Measurements from ENCODE around the gene SYNDIG1.

DNA sequence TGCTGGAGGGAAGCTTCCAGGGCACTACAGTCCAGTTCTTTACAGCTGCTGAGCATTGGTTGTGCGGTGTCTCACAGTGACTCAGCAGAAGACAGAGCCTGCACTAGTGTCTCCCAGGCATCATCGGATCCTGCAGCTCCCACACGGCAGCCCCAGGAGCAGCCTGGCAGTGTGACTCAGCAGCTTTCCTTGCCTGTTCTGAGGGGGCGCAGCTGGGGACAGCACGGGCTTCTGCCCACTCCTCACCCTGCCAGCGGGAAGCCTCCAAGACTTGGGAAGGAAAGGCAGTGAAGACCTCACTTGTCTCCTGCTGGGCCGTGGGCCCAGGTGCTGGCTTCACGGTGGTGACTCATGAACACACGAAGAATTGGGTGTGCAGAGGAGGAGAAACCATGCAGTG, 165.4 kb downstream of the SYNDIG1 start:
- no peak for TF ChIP-seq BHLHE40 (IDR thresholded peaks at IDR 0.05; ENCODE audit: borderline replicate concordance)
- no peak for TF ChIP-seq NFRKB (IDR thresholded peaks at IDR 0.05)
- TF ChIP-seq ZNF384 (IDR thresholded peaks at IDR 0.05) = no peak
- TF ChIP-seq FOXA1 (IDR thresholded peaks at IDR 0.05) = no peak
- no peak for TF ChIP-seq SP1 (IDR thresholded peaks at IDR 0.05)
- TF ChIP-seq FOXM1 (IDR thresholded peaks at IDR 0.05; ENCODE audit: borderline replicate concordance) = no peak
- TF ChIP-seq ELF4 (IDR thresholded peaks at IDR 0.05) = no peak
- TF ChIP-seq ARNT (IDR thresholded peaks at IDR 0.05) = no peak
- TF ChIP-seq, protein P1, sequence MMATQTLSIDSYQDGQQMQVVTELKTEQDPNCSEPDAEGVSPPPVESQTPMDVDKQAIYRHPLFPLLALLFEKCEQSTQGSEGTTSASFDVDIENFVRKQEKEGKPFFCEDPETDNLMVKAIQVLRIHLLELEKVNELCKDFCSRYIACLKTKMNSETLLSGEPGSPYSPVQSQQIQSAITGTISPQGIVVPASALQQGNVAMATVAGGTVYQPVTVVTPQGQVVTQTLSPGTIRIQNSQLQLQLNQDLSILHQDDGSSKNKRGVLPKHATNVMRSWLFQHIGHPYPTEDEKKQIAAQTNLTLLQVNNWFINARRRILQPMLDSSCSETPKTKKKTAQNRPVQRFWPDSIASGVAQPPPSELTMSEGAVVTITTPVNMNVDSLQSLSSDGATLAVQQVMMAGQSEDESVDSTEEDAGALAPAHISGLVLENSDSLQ (IDR thresholded peaks at IDR 0.05) = no peak
- no peak for TF ChIP-seq HDGF (IDR thresholded peaks at IDR 0.05; ENCODE audit: borderline replicate concordance)
